ENCODE measurements around the gene RPL23.

Gene RPL23

GRCh38 chr17:38869526-38870258 is 16.2 kb upstream of the RPL23 start, which contains the start of gene LASP1:
Gene LASP1, plus strand, starts transcription at chr17:38870058. Its CDS starts 132 bp downstream, at chr17:38870190.
- POLR2A ChIA-PET: interaction anchor here (0.9 to 8.4 kb wide), 24 partner anchors 8 to 305 kb away, joined by 3 to 125 read pairs (median 5); partner anchors contain the start of genes MLLT6, PSMB3 and RPL23
- CTCF ChIA-PET: interaction anchor here (0.6 to 1.3 kb wide), 3 partner anchors 11 to 284 kb away, joined by 3 read pairs; no protein-coding TSS in a partner anchor
- peak; percentile 76 for DNase-seq (ENCODE audit: extremely low spot score)
- TF ChIP-seq ZNF384 (IDR thresholded peaks at IDR 0.05) (no peak), TARDBP (IDR thresholded peaks at IDR 0.05) (no peak), ELF4 (IDR thresholded peaks at IDR 0.05) (no peak)

- peak; percentile 60 for DNase-seq (ENCODE audit: extremely low spot score)
- TF ChIP-seq ELF4 (IDR thresholded peaks at IDR 0.05): no peak
- TF ChIP-seq FOXK2 (IDR thresholded peaks at IDR 0.05): no peak
- TF ChIP-seq CTBP1 (IDR thresholded peaks at IDR 0.05; ENCODE audit: borderline replicate concordance): no peak
- TF ChIP-seq PKNOX1 (IDR thresholded peaks at IDR 0.05): no peak
- TF ChIP-seq ARNT (IDR thresholded peaks at IDR 0.05): peak; percentile 58; the same call in 1 of the 2 replicates
- POLR2A ChIA-PET: interaction anchor here (0.5 to 8.4 kb wide), 23 partner anchors 8 to 305 kb away, joined by 3 to 125 read pairs (median 5); partner anchors contain the start of genes MLLT6, PSMB3 and RPL23
- CTCF ChIA-PET: interaction anchor here (0.7 to 1.3 kb wide), 3 partner anchors 60 to 284 kb away, joined by 3 to 5 read pairs (median 3); no protein-coding TSS in a partner anchor
Measured at GRCh38 chr17:38868817-38869525, 15.4 kb upstream of the RPL23 start.

GRCh38 chr17:38867968-38868816 is 14.7 kb upstream of the RPL23 start:
- TF ChIP-seq ZNF384 (IDR thresholded peaks at IDR 0.05) (no peak), FOXM1 (IDR thresholded peaks at IDR 0.05; ENCODE audit: borderline replicate concordance) (no peak), ELF4 (IDR thresholded peaks at IDR 0.05) (no peak), TARDBP (IDR thresholded peaks at IDR 0.05) (no peak), NFRKB (IDR thresholded peaks at IDR 0.05) (no peak), HDGF (IDR thresholded peaks at IDR 0.05; ENCODE audit: borderline replicate concordance) (no peak)
- no peak for DNase-seq (ENCODE audit: extremely low spot score)
- CTCF ChIA-PET: interaction anchor here (0.8 to 1.0 kb wide), 3 partner anchors 13 to 296 kb away, joined by 3 to 5 read pairs (median 4); no protein-coding TSS in a partner anchor
- POLR2A ChIA-PET: interaction anchor here (0.5 to 8.4 kb wide), 7 partner anchors 14 to 285 kb away, joined by 3 to 125 read pairs (median 6); partner anchors contain the start of genes PSMB3 and RPL23

GRCh38 chr17:38867179-38867967 is 13.9 kb upstream of the RPL23 start:
- POLR2A ChIA-PET: interaction anchor here (1.0 to 8.4 kb wide), 6 partner anchors 13 to 286 kb away, joined by 3 to 125 read pairs (median 6); partner anchors contain the start of genes PSMB3 and RPL23
- CTCF ChIA-PET: interaction anchor here (0.8 to 1.1 kb wide), 4 partner anchors 12 to 297 kb away, joined by 3 to 6 read pairs (median 4); no protein-coding TSS in a partner anchor

GRCh38 chr17:38864636-38865398 is 11.3 kb upstream of the RPL23 start:
- no peak for DNase-seq (ENCODE audit: extremely low spot score)
- no peak for TF ChIP-seq CTBP1 (IDR thresholded peaks at IDR 0.05; ENCODE audit: borderline replicate concordance)
- TF ChIP-seq ZNF384 (IDR thresholded peaks at IDR 0.05): peak; percentile 81; the same call in 1 of the 2 replicates
- no peak for TF ChIP-seq LEF1 (IDR thresholded peaks at IDR 0.05; ENCODE audit: borderline replicate concordance)
- no peak for TF ChIP-seq TARDBP (IDR thresholded peaks at IDR 0.05)
- no peak for TF ChIP-seq HDGF (IDR thresholded peaks at IDR 0.05; ENCODE audit: borderline replicate concordance)
- TF ChIP-seq FOXM1 (IDR thresholded peaks at IDR 0.05; ENCODE audit: borderline replicate concordance): no peak
- no peak for TF ChIP-seq BHLHE40 (IDR thresholded peaks at IDR 0.05; ENCODE audit: borderline replicate concordance)
- no peak for TF ChIP-seq FOXA1 (IDR thresholded peaks at IDR 0.05)
- CTCF ChIA-PET: interaction anchor here (0.7 kb wide), 1 partner anchor 54 kb away, joined by 5 read pairs; no protein-coding TSS in a partner anchor
- POLR2A ChIA-PET: interaction anchor here (0.6 to 1.0 kb wide), 2 partner anchors 11 to 115 kb away, joined by 3 to 4 read pairs; partner anchors contain the start of gene RPL23

More at GRCh38 chr17:38867179-38867967, 13.9 kb upstream of the RPL23 start:
- DNase-seq (ENCODE audit: extremely low spot score): no peak
- TF ChIP-seq CTBP1 (IDR thresholded peaks at IDR 0.05; ENCODE audit: borderline replicate concordance) (no peak), FOXK2 (IDR thresholded peaks at IDR 0.05) (no peak), SUZ12 (IDR thresholded peaks at IDR 0.05) (no peak), FOXA1 (IDR thresholded peaks at IDR 0.05) (no peak), HDGF (IDR thresholded peaks at IDR 0.05; ENCODE audit: borderline replicate concordance) (no peak), NFRKB (IDR thresholded peaks at IDR 0.05) (no peak), LEF1 (IDR thresholded peaks at IDR 0.05; ENCODE audit: borderline replicate concordance) (no peak), ELF4 (IDR thresholded peaks at IDR 0.05) (no peak)

Measured in HEK293T (cell line).